Hepatocyte (in vitro differentiated cells): ENCODE results near the gene AEBP1.

Experiments used
- EZH2 ChIP-seq: fragments of 200-600 bp; sonication (generic); IDR thresholded peaks from 2 replicates; pipeline ENCODE4 v1.6.1; 2016; ENCODE audit warnings: antibody characterized with exemption, mild to moderate bottlenecking, borderline replicate concordance
- EZH2phosphoT487 ChIP-seq: fragments of 200-600 bp; sonication (generic); IDR thresholded peaks from one replicate; pipeline ENCODE4 v1.6.1; 2018; ENCODE audit warnings: antibody characterized with exemption, mild to moderate bottlenecking, low read depth, moderate library complexity; ENCODE audit not compliant: unreplicated experiment, severe bottlenecking
- TF ChIP-seq, protein P1 (sequence below): fragments of 200-600 bp; sonication (generic); IDR thresholded peaks from 2 replicates; pipeline ENCODE4 v1.5.1; 2016; ENCODE audit warnings: antibody characterized with exemption, mild to moderate bottlenecking; ENCODE audit not compliant: poor library complexity

DNA sequence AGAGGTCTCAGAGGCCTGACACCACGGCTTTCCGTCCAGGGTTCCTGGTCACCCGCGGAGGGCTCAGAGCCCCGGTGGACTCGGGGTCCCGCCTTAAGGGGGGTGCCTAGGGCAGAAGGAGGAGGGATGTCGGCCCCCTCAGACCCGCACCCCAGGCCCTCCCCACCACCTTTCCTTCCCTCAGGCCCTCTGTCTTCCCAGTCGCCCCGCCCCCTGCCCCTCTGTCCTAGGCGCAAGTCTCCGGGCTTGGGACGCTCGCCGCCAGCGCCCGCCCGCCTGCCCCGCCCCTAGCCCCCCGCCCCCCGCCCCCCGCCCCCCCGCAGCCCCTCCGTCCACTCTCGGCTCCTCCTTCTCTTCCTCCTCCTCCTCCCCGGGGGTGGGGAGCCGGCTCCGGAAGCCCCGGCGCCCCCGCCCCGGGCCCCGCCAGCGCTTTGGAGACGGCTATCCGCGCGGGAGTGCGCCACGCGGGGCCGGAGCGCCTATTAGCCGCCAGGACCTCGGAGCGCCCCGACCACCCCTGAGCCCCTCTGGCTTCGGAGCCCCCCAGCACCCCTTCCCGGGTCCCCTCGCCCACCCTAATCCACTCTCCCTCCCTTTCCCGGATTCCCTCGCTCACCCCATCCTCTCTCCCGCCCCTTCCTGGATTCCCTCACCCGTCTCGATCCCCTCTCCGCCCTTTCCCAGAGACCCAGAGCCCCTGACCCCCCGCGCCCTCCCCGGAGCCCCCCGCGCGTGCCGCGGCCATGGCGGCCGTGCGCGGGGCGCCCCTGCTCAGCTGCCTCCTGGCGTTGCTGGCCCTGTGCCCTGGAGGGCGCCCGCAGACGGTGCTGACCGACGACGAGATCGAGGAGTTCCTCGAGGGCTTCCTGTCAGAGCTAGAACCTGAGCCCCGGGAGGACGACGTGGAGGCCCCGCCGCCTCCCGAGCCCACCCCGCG, at the start of gene AEBP1:
- TF ChIP-seq, protein P1, sequence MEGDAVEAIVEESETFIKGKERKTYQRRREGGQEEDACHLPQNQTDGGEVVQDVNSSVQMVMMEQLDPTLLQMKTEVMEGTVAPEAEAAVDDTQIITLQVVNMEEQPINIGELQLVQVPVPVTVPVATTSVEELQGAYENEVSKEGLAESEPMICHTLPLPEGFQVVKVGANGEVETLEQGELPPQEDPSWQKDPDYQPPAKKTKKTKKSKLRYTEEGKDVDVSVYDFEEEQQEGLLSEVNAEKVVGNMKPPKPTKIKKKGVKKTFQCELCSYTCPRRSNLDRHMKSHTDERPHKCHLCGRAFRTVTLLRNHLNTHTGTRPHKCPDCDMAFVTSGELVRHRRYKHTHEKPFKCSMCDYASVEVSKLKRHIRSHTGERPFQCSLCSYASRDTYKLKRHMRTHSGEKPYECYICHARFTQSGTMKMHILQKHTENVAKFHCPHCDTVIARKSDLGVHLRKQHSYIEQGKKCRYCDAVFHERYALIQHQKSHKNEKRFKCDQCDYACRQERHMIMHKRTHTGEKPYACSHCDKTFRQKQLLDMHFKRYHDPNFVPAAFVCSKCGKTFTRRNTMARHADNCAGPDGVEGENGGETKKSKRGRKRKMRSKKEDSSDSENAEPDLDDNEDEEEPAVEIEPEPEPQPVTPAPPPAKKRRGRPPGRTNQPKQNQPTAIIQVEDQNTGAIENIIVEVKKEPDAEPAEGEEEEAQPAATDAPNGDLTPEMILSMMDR = no peak
- TF ChIP-seq EZH2 (peak; percentile 31), EZH2phosphoT487 (no peak)
